IMR-90 (cell line): ENCODE measurements around the gene RCC1.

Experiments
- CTCF ChIP-seq: conservative IDR thresholded peaks from 2 replicates; pipeline ENCODE4 v1.5.1; 2012; ENCODE audit warnings: mild to moderate bottlenecking, low read depth, low read length, improper control_type of control experiment
- MXI1 ChIP-seq: IDR thresholded peaks from 2 replicates; pipeline ENCODE4 v1.6.1; 2012; ENCODE audit warnings: low read depth, mild to moderate bottlenecking, low read length, moderate library complexity, borderline replicate concordance
- POLR2A ChIP-seq: IDR thresholded peaks from 2 replicates; pipeline ENCODE4 v1.6.1; 2012; ENCODE audit warnings: mild to moderate bottlenecking, low read depth, low read length

GRCh38 chr1:28499553-28499952, 6.3 kb upstream of the RCC1 start:
- TF ChIP-seq CTCF (no peak), POLR2A (no peak), MXI1 (no peak)
